B cell (primary cell): ENCODE results near the gene SEMA3A.

ENCODE experiments used
- CTCF ChIP-seq: fragments of 200-600 bp; IDR thresholded peaks from one replicate; pipeline ENCODE4 v1.8.0; 2022; ENCODE audit warnings: antibody characterized with exemption, mild to moderate bottlenecking
- EZH2 ChIP-seq: IDR thresholded peaks from 2 replicates; pipeline ENCODE4 v1.6.1; 2012; ENCODE audit warnings: borderline replicate concordance, low read depth, mild to moderate bottlenecking, moderate library complexity, low read length; ENCODE audit not compliant: insufficient read depth, poor library complexity, severe bottlenecking

GRCh38 chr7:84157171-84157570 lies 37.4 kb downstream of the SEMA3A start:
- TF ChIP-seq CTCF = no peak
- TF ChIP-seq EZH2 = no peak
